Stimulated activated CD4-positive, alpha-beta T cell treated with anti-CD3 and anti-CD28 coated beads, Interleukin-1b, Interleukin-23, amount 100 ng/mL, for 24 hours (primary cell): ENCODE data around the gene SLC12A7.

Experiments used
- DNase-seq, 4 experiments: peaks; one replicate each; pipeline ENCODE4 v3.0.0-alpha.2; 2020; ENCODE audit warnings: low read depth in 4 of 4, low spot score in 1 of 4

SLC12A7 gene

DNA sequence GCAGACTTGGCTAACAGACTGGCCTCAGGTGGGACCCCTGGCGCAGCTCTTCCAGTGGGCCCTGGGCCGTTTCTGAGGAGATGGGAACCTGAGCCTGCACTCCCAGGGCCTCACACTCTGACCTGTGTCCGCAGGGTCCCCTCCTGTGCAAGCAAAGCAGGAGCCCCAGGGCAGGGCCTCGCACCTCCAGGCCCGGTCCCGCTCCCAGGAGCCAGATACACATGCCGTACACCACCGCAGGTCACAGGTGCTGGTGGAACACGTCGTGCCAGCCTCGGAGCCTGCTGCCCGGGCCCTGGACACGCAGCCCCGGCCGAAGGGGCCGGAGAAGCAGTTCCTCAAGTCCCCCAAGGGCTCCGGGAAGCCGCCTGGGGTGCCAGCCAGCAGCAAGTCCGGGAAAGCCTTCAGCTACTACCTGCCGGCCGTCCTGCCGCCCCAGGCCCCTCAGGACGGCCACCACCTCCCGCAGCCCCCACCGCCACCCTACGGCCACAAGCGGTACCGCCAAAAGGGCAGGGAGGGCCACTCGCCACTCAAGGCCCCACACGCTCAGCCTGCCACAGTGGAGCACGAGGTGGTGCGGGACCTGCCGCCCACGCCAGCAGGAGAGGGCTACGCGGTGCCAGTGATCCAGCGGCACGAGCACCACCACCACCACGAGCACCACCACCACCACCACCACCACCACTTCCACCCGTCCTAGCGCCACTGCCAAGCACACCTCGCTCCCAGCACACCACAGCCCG is 74.0 kb downstream of the SLC12A7 start:
- DNase-seq, result no peak

DNA sequence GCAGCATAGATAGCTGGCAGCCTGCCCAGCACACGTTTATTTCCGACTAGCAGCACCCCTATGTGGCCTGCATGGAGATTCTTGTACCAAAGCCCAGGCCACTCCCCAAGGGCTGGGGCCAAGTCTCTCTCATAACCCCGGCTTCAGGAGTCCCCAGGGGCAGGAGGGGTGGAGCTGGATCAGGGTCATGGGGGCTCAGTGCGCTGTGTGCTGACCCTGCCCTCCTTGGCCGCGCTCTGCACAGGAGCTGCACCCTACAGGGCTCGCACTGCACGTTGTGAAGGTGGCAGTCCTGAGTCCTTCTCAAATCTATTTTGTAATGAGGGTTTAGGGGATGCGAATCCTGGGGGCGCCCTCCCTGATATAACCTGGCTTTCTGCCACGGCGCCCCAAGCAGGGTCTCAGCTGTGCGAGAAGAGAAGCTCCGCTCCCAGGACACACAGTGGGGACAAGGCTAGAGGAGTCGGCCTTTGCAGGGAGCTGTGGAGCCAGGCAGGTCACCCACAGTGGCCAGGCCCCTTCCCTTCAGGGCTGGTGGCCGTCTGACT is 74.7 kb downstream of the SLC12A7 start:
- DNase-seq, result no peak

GRCh38 chr5:1036504-1037122 is 75.2 kb downstream of the SLC12A7 start:
- DNase-seq, result no peak

GRCh38 chr5:1035421-1036405 is 76.2 kb downstream of the SLC12A7 start:
- no peak for DNase-seq

- no peak for DNase-seq
These were observed 76.9 kb downstream of the SLC12A7 start for GRCh38 chr5:1034986-1035385.

GRCh38 chr5:1034421-1034905 is 77.4 kb downstream of the SLC12A7 start:
- DNase-seq, result no peak

GRCh38 chr5:1033606-1034420 is 78.0 kb downstream of the SLC12A7 start:
- DNase-seq, result no peak

DNA sequence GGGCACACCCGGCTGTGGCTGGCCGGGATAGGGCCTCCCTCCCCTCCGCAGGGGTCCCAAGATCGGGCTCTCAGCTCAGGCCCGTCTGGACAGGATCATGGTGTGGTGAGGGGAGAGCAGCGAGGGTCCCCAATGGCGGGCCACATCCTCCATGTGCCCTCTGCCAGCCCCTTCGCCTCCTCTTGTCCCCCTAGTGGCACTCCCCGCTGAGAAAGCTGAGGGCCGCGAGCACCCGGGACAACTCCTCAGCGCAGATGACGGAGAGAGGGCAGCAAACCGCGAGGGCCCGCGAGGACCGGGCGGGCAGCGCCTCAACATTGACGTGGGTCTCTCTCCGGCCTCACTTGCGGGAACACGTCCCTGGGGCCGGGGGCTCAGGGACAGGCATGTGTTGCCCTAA is 78.7 kb downstream of the SLC12A7 start:
- DNase-seq, result no peak

DNA sequence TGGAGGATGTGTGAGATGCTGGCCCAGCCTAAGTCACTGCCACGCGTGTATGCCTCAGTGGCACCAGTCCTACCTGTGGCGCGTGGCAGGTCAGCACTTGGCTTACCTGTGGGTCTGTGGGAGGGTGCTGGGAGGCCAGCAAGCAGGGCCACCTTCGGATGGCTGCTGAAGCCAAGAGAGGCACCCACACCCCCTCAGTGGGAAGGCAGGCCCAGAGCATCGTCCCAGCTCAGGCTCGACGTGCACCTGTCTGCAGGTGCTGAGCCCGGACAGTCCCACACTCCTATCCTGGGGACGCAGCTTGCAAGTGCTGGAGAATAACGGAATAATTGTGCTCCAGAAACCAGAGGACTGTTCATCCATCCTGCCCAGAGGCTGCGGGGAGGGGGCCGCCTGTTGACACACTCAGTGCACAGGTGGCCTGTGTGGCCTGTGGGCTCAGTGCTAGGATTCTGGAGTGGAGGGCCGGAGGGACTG is 79.3 kb downstream of the SLC12A7 start:
- DNase-seq, result no peak

DNA sequence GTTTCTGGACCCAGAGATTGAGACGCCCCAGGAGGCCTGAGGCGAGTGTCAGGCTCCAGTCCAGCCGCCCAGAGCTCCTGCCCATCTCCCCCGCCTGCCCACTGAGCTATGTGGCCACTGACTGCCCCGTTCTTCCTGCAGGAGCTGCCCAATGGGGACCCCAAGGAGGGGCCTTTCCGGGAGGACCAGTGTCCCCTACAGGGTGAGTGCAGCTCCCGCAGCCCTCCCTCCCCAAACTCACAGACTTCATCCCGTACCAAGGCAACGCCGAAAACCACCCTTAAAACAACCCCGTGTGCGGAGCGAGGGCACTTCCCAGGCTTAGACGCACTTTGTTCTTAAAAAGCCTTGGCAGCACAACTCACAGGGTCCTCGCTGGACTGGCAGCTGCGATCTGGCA is 79.9 kb downstream of the SLC12A7 start:
- no peak for DNase-seq

- no peak for DNase-seq
These were observed 80.4 kb downstream of the SLC12A7 start for GRCh38 chr5:1031306-1031959.

GRCh38 chr5:1030801-1031271 is 81.0 kb downstream of the SLC12A7 start:
- DNase-seq, result no peak

GRCh38 chr5:1029945-1030625 is 81.8 kb downstream of the SLC12A7 start:
- DNase-seq, result no peak

DNA sequence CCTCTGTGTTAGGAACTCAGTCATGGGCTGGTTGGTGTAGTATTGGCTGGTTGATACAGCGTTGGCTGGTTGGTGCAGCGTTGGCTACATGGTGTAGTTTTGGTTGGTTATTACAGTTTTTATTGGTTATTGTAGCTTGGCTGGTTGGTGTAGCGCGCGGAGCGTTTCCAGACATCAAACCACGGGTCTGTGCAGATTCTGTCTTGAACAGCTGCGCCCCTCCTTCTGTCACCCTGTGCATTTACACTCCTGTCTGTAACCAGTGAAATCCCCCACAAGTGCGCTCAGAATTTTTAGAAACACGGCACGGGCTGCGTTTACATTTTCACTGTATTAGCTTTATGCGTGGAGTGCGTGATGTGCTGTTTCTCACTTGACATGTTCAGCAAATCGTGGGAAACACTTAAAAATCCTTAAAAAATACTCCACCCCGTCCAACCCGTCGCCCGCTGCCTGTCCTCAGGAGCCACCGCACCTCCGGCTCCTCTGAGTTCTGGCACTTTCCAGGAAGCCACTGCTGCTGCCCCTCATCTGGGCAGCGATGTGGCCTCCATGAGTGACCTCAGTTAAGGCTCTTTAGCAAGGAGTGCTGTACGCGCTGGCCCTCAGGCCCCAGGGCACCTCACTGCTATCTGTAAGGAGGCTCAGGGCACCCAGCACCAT is 82.5 kb downstream of the SLC12A7 start:
- DNase-seq, result no peak

DNA sequence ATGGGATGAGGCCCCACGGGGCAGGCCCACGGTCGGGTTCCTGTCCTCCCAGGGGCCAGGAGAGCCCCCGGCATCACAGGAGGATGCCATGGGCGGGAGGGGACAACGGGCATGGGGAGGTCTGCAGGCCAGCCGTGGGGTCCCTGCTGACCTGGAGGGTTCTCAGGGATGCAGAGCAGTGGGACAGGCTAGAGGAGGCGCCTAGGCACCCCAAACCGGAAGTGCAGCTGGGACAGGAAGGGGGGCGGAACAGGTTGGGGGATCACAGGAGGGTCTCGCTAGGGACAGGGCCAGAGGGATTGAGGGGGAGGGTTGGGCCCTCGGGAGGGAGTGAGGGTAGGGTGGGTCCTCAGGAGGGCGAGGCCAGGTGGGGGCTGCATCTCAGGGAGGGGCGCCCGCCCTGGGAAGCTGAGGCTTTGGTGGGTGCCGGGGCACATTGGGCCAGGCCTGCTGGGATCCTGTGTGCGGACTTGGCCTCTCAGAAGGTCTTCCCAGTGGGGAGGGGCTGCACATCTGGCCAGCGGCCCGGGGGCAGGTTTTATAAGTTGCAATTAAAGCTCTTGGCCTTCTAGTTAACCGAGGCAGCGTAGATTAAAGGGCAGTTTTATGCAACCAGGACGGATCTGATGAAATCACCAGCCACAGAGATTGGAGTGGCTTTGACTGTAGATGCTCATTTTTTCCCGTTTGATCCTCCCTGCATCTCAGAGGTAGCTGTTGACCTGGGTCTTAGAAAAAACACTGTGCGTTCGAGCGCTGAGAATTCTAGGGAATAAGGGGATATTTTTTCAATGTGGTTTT is 83.2 kb downstream of the SLC12A7 start:
- no peak for DNase-seq

DNA sequence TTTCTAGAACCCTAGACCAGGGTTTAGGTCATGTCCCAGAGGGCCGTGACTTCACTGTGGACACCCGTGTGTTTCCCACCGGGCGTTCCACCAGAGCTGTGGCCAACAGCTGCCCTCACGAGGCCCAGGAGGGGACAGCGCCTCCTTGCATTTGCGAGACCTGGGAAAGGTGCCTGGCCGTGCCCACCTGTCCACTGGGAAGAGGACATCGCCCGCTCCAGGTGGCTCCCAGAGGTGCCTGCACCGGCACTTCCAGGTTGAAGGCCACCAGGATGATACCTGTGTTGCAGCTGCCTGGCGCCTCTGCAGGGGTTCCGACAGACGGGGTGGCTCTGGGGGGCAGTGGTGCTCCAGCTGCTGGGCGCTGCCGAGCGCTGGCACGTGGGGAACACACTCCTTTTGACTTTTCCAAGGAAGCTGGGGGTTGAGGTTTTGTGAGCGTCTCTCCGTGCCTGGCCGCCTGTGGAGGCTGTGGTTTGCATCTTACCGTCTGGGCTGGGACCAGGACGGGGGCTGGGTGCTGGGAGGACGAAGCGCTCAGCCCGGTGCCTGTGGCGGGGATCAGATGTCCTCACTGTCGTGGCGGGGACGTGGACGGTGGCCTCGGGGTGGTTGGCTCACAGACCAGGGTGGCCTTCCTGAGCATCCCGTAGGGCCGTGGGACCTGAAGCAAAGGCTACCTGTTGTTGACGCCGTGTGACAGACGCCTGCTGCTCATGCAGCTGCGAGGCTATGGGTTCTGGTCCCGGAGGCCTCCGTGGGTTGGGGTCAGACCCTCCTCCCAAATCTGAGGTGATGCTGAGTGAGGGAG is 84.0 kb downstream of the SLC12A7 start:
- no peak for DNase-seq
